Measurements from ENCODE around the gene NEIL3.

Gene NEIL3

GRCh38 chr4:177411996-177412395, 102.3 kb downstream of the NEIL3 start:
- DNase-seq = no peak

Data from hypothalamus (tissue), 51 donors.